B cell (primary cell): ENCODE results near the gene COQ5. TPM values are rescaled to one million over a fixed set of nuclear protein-coding genes. Genes with fewer than 3 reads are reported as not detected.

ENCODE experiments used
- ATAC-seq: fragments of 200-7000 bp; cut with Tn5 transposase; one replicate; pipeline ENCODE4 v1.10.0; 2021; ENCODE audit warnings: low read depth, mild to moderate bottlenecking, moderate number of reproducible peaks, moderate library complexity
- CTCF ChIA-PET: fragments of 350-600 bp; sonication (Branson Sonifier 250); formaldehyde crosslinking; loops from one replicate; lab custom pipeline; 2021; ENCODE audit warnings: antibody characterized with exemption, inconsistent platforms; lab: Charles Lee
- POLR2A ChIA-PET: fragments of 350-600 bp; sonication (Branson Sonifier 250); formaldehyde crosslinking; loops from one replicate; lab custom pipeline; 2021; ENCODE audit warnings: antibody characterized with exemption; lab: Charles Lee
- DNase-seq: peaks from one replicate; pipeline ENCODE4 v3.0.0; 2013
- H2AFZ ChIP-seq: 2 replicates; pipeline ENCODE4 v1.6.1; 2012; ENCODE audit warnings: mild to moderate bottlenecking, low read depth, low read length; ENCODE audit not compliant: insufficient read depth, poor library complexity, severe bottlenecking
- H3K27ac ChIP-seq, 2 donors: 1 replicate in 1 of 2; 2 replicates in 1 of 2; pipeline ENCODE4 v1.5.1; 2012 to 2013; ENCODE audit warnings: low read length in 2 of 2, mild to moderate bottlenecking in 2 of 2, moderate library complexity in 1 of 2
- H3K27me3 ChIP-seq, 4 experiments: fragments of 200-600 bp in 1 of 4; sonication (generic) in 1 of 4; replicated peaks in 1 of 4; 1 replicate in 2 of 4; 2 replicates in 2 of 4; pipeline versions ENCODE4 v1.6.1 to v1.7.0; 2013 to 2016; ENCODE audit warnings: low read length in 3 of 4, mild to moderate bottlenecking in 2 of 4, mixed read lengths in 1 of 4, moderate library complexity in 1 of 4; ENCODE audit not compliant: insufficient read depth in 4 of 4, control insufficient read depth in 3 of 4; ENCODE audit errors: control extremely low read depth in 1 of 4
- H3K36me3 ChIP-seq, 2 experiments: replicated peaks in 1 of 2; 1 replicate in 1 of 2; 2 replicates in 1 of 2; pipeline versions ENCODE4 v1.6.1 to v1.7.1; 2013; ENCODE audit warnings: low read length in 1 of 2; ENCODE audit not compliant: insufficient read depth in 2 of 2, control insufficient read depth in 1 of 2; ENCODE audit errors: control extremely low read depth in 1 of 2, extremely low read depth in 1 of 2
- H3K4me1 ChIP-seq, 2 donors: fragments of 200-600 bp in 1 of 2; sonication (generic) in 1 of 2; 1 replicate in 1 of 2; 2 replicates in 1 of 2; pipeline versions ENCODE4 v1.5.1 to v1.6.1; 2013 to 2017; ENCODE audit warnings: low read length in 2 of 2; ENCODE audit not compliant: control insufficient read depth in 2 of 2, insufficient read depth in 2 of 2
- H3K4me2 ChIP-seq: replicated peaks from 2 replicates; pipeline ENCODE3; 2012; ENCODE audit warnings: mild to moderate bottlenecking, low read depth, low read length; ENCODE audit not compliant: poor library complexity, severe bottlenecking
- H3K4me3 ChIP-seq, 5 experiments: fragments of 200-600 bp in 1 of 5; sonication (generic) in 1 of 5; 1 replicate in 3 of 5; 2 replicates in 2 of 5; pipeline versions ENCODE4 v1.5.1 to v1.7.0; 2011 to 2016; ENCODE audit warnings: low read length in 4 of 5, mild to moderate bottlenecking in 4 of 5, low read depth in 2 of 5, control low read depth in 1 of 5, moderate library complexity in 1 of 5; ENCODE audit not compliant: insufficient read depth in 1 of 5; ENCODE audit errors: control extremely low read depth in 1 of 5, extremely low read depth in 1 of 5
- H3K79me2 ChIP-seq: fragments of 200-600 bp; sonication (generic); one replicate; pipeline ENCODE4 v1.6.0; 2016; ENCODE audit warnings: low read length; ENCODE audit not compliant: control insufficient read depth, insufficient read depth
- H3K9ac ChIP-seq: fragments of 200-600 bp; sonication (generic); 2 replicates; pipeline ENCODE4 v1.6.1; 2017; ENCODE audit warnings: mild to moderate bottlenecking, low read length, moderate library complexity
- H3K9me3 ChIP-seq, 3 donors: one replicate each; pipeline versions ENCODE4 v1.6.1 to v1.7.1; 2013; ENCODE audit warnings: low read length in 2 of 3; ENCODE audit not compliant: control insufficient read depth in 2 of 3, insufficient read depth in 1 of 3; ENCODE audit errors: control extremely low read depth in 1 of 3
- H4K20me1 ChIP-seq: 2 replicates; pipeline ENCODE4 v1.6.0; 2012; ENCODE audit warnings: mild to moderate bottlenecking, low read length; ENCODE audit not compliant: insufficient read depth, control insufficient read depth, poor library complexity, severe bottlenecking
- H3K27ac Mint-ChIP-seq: one replicate; pipeline ENCODE4 v1.8.0; 2021; ENCODE audit warnings: mixed read lengths
- H3K27me3 Mint-ChIP-seq: one replicate; pipeline ENCODE4 v1.8.0; 2021; ENCODE audit warnings: mixed read lengths
- H3K4me1 Mint-ChIP-seq: one replicate; pipeline ENCODE4 v1.8.0; 2021; ENCODE audit warnings: mixed read lengths
- H3K4me3 Mint-ChIP-seq: one replicate; pipeline ENCODE4 v1.8.0; 2021; ENCODE audit warnings: mixed read lengths
- H3K9me3 Mint-ChIP-seq: one replicate; pipeline ENCODE4 v1.8.0; 2022; ENCODE audit warnings: mixed read lengths; ENCODE audit not compliant: insufficient read depth
- CTCF ChIP-seq: fragments of 200-600 bp; IDR thresholded peaks from one replicate; pipeline ENCODE4 v1.8.0; 2022; ENCODE audit warnings: antibody characterized with exemption, mild to moderate bottlenecking
- EZH2 ChIP-seq: IDR thresholded peaks from 2 replicates; pipeline ENCODE4 v1.6.1; 2012; ENCODE audit warnings: borderline replicate concordance, low read depth, mild to moderate bottlenecking, moderate library complexity, low read length; ENCODE audit not compliant: insufficient read depth, poor library complexity, severe bottlenecking
- WGBS: methylation state at CpG from one replicate; pipeline ENCODE4 v1.1.5; 2013; ENCODE audit warnings: missing lambda C conversion rate; ENCODE audit not compliant: insufficient coverage; 5-methylcytosine and 5-hydroxymethylcytosine counted together
- intact Hi-C: fragments of 100-400 bp; cut with micrococcal nuclease; formaldehyde crosslinking; loops from one replicate; pipeline ENCODE4 v1.10.0; 2022
- polyA plus RNA-seq: library from polyadenylated mRNA; depleted of rRNA; stranded (reverse); fragments of >200 nt; gene quantifications from 2 replicates; pipeline ENCODE4 v1.2.3, GENCODE V29; 2012
- total RNA-seq, 2 donors: library from RNA; stranded (reverse); fragments of 120-200 nt in 1 of 2; gene quantifications; 1 replicate in 1 of 2; 2 replicates in 1 of 2; pipeline versions ENCODE4 v1.2.3 to v1.2.4, GENCODE V29; 2013 to 2022

Gene COQ5
- total and polyA plus RNA-seq, 2 donors (not counting 1 experiment from before 2014, with no cell fraction given) = 9.8 to 22.1 TPM

DNA sequence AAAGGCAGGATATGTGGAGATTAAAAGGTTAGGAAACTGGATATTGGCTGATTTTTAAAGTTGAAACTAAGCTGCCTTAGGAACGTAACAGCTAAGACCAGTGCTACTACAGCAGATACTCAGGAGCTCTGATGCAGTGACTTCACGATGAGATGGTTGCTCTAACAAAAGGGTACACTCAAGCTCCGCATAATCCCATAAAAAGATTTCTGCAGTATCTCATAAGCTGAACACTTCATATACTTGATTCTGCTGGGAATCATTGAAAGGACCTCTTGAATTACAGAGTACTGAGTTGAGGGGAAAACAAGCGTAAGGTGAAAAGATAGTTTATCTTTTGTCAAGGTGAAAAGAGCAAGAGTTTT lies 8.9 kb upstream of the COQ5 start:
- Histone ChIP-seq H4K20me1 (peaks cover 84% of the 10 kb centered on the region), H3K4me2 (peak overlapping the region; percentile 68), H3K9me3 (no peaks in the 10 kb centered on the region), H3K36me3 (peaks cover 0 to 21% of the 10 kb centered on the region in 2 experiments), H3K79me2 (peaks cover 92% of the 10 kb centered on the region), H3K27me3 (no peaks in the 10 kb centered on the region), H3K4me3 (peak overlapping the region in 3 of 5 experiments; percentile 8 to 48 (median 44)), H3K9ac (peak overlapping the region; percentile 56), H3K27ac (peak overlapping the region in 1 of 2 donors; percentile 76), H3K4me1 (peaks cover 44 to 53% of the 10 kb centered on the region in 2 donors), H2AFZ (no peak overlapping the region)
- ATAC-seq (no peak), DNase-seq (no peak)
- H3K27ac Mint-ChIP-seq = peak overlapping the region; percentile 22
- POLR2A ChIA-PET = interaction anchor here (0.6 to 1.0 kb wide), 2 partner anchors 42 to 101 kb away, joined by 3 to 14 read pairs; partner anchors contain the start of gene DYNLL1
- no peaks in the 10 kb centered on the region for H3K9me3 Mint-ChIP-seq
- TF ChIP-seq EZH2 = no peak
- no peak for TF ChIP-seq CTCF
- H3K4me1 Mint-ChIP-seq = peaks cover 64% of the 10 kb centered on the region
- H3K4me3 Mint-ChIP-seq = peak overlapping the region; percentile 97
- H3K27me3 Mint-ChIP-seq = no peaks in the 10 kb centered on the region
- intact Hi-C loops = no loop called here
- 57% methylated on average over 2 of the region's 4 CpGs for WGBS
- CTCF ChIA-PET = interaction anchor here (0.6 to 1.5 kb wide), 3 partner anchors 42 to 621 kb away, joined by 3 to 10 read pairs (median 3); partner anchors contain the start of genes DYNLL1 and POP5

DNA sequence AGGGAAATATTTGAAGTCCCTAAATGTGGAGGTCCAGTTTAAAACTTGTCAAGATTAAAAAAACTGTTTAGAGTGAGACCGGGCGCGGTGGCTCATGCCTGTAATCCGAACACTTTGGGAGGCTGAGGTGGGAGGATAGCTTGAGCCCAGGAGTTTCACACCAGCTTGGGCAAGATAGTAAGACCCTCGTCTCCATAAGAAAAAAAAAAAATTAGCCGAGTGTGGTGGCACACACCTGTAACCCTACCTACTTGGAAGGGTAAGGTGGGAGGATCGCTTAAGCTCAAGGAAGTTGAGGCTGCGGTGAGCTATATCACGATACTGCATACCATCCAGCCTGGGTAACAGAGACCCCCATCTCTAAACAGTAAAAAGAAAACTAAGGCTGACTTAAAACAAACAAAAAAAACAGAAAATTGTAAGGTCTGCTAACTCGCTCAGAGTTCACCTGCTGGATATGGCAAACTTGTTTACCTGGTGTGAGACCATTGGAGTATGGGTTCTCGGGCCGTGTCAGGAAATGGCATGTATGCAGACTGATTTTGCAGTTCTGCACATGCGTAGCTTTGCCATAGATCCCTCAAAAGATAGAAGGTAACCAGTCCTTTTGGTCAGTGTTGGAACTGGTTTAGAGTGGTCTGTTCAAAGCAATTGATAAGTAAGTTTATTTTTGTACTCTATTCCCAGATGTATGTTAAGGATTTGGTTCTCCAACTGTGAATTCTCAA lies 7.3 kb upstream of the COQ5 start:
- ChIA-PET CTCF (interaction anchor here (1.2 to 1.8 kb wide), 3 partner anchors 45 to 113 kb away, joined by 3 to 5 read pairs (median 3); partner anchors contain the start of gene SRSF9), POLR2A (interaction anchor here (0.8 kb wide), 1 partner anchor 98 kb away, joined by 7 read pairs; the partner anchor contains the start of gene COX6A1)
- no peak for DNase-seq
- no peaks in the 10 kb centered on the region for H3K27me3 ChIP-seq
- peaks cover 44 to 53% of the 10 kb centered on the region in 2 donors for H3K4me1 ChIP-seq
- H3K27ac ChIP-seq = peak overlapping the region in 1 of 2 donors; percentile 94
- Mint-ChIP-seq H3K27ac (peak overlapping the region; percentile 79), H3K9me3 (no peaks in the 10 kb centered on the region), H3K4me3 (peak overlapping the region; percentile 97), H3K4me1 (peaks cover 61% of the 10 kb centered on the region), H3K27me3 (no peaks in the 10 kb centered on the region)
- H3K79me2 ChIP-seq = peaks cover 76% of the 10 kb centered on the region
- H2AFZ ChIP-seq = no peak overlapping the region
- peaks cover 68% of the 10 kb centered on the region for H4K20me1 ChIP-seq
- no peaks in the 10 kb centered on the region for H3K9me3 ChIP-seq
- intact Hi-C loops = no loop called here
- peak overlapping the region; percentile 85 for H3K4me2 ChIP-seq
- peak overlapping the region; percentile 1 to 93 (median 80) for H3K4me3 ChIP-seq
- no peak for ATAC-seq
- H3K36me3 ChIP-seq = peaks cover 0 to 11% of the 10 kb centered on the region in 2 experiments
- H3K9ac ChIP-seq = peak overlapping the region; percentile 90
- TF ChIP-seq EZH2 = no peak
- TF ChIP-seq CTCF = no peak
- 43% methylated on average over 4 of the region's 13 CpGs for WGBS
